ENCODE measurements around the gene SLC30A1. TPM values are rescaled to one million over a fixed set of nuclear protein-coding genes. Genes with fewer than 3 reads are reported as not detected.

SLC30A1 gene
- total RNA-seq, 4 donors from 2014 or later = 34.1 to 55.5 (median 45.2) TPM

DNA sequence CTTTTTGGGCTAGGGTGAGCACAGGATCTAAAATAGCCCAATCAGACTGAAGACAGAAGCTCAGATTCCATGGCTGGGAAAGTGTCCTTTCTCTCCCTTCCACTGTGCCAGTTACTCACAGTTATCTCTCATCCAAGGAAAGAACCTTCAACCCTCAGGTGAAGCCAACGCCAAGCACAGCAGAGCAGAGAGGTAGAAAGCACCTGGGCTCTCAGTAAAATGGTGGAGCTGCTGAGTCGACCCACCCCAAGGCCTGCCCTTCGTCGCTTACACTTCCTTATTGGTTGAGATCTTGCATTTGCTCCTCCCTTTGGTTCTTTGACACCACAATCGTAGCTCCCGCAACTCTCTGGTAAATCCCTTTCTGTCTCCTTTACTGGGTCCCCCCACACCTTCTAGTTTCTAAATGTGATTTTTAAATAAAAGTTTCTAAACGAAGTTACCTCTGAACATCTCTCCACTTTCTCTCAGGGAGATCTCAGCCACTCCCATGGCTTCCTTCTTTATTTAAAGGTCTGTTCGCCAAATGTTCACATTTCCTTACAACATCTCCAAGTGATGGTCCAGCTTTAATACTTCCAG is 27.5 kb upstream of the SLC30A1 start:
- 85 to 87% methylated on average over 8 of the region's 8 CpGs for WGBS, 2 donors
- intact Hi-C loops (cut with DNase I; ENCODE audit: low total_unique reads) = no loop called here
- no peak for DNase-seq (ENCODE audit: low spot score in 2 of 2)
- no peak overlapping the region for H3K4me3 ChIP-seq (ENCODE audit: low read depth, poor library complexity, severe bottlenecking)
- no peak for TF ChIP-seq POLR2A (IDR thresholded peaks at IDR 0.05)
- TF ChIP-seq, protein P1, sequence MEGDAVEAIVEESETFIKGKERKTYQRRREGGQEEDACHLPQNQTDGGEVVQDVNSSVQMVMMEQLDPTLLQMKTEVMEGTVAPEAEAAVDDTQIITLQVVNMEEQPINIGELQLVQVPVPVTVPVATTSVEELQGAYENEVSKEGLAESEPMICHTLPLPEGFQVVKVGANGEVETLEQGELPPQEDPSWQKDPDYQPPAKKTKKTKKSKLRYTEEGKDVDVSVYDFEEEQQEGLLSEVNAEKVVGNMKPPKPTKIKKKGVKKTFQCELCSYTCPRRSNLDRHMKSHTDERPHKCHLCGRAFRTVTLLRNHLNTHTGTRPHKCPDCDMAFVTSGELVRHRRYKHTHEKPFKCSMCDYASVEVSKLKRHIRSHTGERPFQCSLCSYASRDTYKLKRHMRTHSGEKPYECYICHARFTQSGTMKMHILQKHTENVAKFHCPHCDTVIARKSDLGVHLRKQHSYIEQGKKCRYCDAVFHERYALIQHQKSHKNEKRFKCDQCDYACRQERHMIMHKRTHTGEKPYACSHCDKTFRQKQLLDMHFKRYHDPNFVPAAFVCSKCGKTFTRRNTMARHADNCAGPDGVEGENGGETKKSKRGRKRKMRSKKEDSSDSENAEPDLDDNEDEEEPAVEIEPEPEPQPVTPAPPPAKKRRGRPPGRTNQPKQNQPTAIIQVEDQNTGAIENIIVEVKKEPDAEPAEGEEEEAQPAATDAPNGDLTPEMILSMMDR (IDR thresholded peaks at IDR 0.05) = no peak

DNA sequence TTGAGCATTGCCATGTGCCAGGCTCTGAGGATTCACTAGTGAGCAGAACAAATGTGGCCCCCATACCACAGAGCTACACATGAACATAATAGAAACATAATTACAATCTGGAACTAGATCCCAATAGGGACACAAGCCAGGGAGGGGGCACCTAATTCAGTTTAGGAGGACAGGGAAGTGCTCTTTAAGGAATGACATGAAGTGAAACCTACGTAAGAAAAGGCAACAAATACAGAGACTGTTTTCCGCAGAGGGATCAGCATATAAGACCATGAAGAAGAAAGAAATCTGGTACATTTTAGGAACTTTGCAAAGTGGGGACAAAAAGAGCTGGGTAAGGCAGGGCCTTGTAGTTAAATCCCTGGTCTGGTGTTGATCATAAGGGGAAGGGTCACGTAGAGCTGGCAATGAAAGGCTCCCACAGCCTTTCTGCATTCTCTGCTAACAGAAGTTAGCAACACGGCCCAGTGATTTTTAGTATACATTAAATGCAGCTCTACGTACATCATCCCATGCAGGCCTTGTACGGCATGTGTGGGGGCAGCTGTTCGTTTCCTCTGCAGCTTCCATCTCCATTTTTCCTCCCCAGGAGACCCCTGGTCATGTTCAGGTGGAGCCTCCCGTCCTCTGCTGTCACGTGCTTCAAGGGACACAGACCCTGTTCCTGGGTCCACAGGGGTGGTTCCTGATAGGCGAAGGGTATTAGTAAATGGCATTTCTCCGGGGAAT is 26.8 kb upstream of the SLC30A1 start:
- intact Hi-C loops (cut with DNase I; ENCODE audit: low total_unique reads) = no loop called here
- TF ChIP-seq POLR2A (IDR thresholded peaks at IDR 0.05) = no peak
- TF ChIP-seq, protein P1 (IDR thresholded peaks at IDR 0.05) = no peak
- no peak overlapping the region for H3K4me3 ChIP-seq (ENCODE audit: low read depth, poor library complexity, severe bottlenecking)
- WGBS, 2 donors = 91 to 94% methylated on average over 11 of the region's 11 CpGs
- no peak for DNase-seq (ENCODE audit: low spot score in 2 of 2)

DNA sequence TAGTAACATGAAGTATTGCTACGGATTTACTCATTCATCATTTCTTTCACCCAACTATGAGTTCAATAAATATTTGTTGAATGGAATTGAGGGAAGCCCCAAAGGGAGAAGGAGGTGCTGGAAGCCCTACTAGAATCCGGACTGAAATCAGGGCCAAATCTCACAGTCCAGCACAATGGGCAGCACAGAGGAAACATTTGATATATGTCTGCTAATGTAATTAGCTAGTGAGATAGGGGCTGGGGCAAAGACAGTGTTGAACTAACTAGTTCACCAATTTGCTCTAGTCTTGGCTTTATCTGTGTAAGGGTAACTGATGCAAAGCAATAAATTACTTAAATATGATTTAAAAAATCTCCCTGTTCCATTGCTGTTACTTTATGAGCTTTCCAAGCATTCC is 26.1 kb upstream of the SLC30A1 start:
- no peak for DNase-seq (ENCODE audit: low spot score in 2 of 2)
- no peak overlapping the region for H3K4me3 ChIP-seq (ENCODE audit: low read depth, poor library complexity, severe bottlenecking)
- WGBS, 2 donors = 93 to 96% methylated on average over 2 of the region's 2 CpGs
- TF ChIP-seq POLR2A (IDR thresholded peaks at IDR 0.05) = no peak
- TF ChIP-seq, protein P1 (IDR thresholded peaks at IDR 0.05) = no peak
- intact Hi-C loops (cut with DNase I; ENCODE audit: low total_unique reads) = no loop called here

DNA sequence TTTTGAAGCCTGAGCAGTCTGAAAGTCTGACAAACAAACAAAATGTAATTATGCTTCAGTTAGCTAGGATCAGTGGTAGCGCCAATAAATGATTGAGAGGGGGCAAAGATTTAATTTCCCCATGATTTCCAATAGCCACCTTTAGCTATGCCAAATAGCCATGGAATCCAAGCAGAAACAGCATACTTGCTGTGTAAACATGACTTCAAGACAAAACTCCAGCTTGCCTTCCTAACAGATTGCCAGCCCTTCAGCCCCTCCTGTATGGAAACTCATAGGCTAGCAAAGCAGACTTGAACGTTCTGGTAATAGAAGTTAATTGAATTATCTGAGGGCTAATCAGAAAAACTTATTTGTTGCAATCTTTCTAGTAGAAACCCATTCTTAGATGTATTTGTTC is 25.6 kb upstream of the SLC30A1 start:
- intact Hi-C loops (cut with DNase I; ENCODE audit: low total_unique reads) = no loop called here

DNA sequence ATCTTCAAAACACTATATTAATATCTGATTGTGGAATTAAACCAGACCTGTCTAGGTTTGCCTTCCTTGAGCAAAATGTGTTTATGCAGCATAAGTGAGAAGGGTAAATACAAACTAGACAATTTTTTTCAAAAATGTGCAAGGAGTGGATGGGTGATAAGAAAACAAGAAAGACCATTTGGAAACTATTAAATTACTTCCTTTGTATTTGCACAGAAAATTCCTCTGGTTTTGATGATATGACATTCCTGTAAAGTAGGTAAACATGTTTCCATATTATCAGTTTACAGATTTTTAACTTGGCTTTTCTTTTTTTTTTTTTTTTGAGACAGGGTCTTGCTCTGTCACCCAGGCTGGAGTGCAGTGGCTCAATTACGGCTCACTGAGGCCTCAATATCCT is 24.8 kb upstream of the SLC30A1 start:
- WGBS, 2 donors = 94 to 100% methylated on average over 1 of the region's 1 CpG
- no peak for DNase-seq (ENCODE audit: low spot score in 2 of 2)
- no peak for TF ChIP-seq POLR2A (IDR thresholded peaks at IDR 0.05)
- TF ChIP-seq, protein P1 (IDR thresholded peaks at IDR 0.05) = no peak
- H3K4me3 ChIP-seq (ENCODE audit: low read depth, poor library complexity, severe bottlenecking) = no peak overlapping the region
- intact Hi-C loops (cut with DNase I; ENCODE audit: low total_unique reads) = no loop called here

More for the DNA sequence above, 25.6 kb upstream of the SLC30A1 start:
- no peak for TF ChIP-seq POLR2A (IDR thresholded peaks at IDR 0.05)
- TF ChIP-seq, protein P1 (IDR thresholded peaks at IDR 0.05) = no peak
- WGBS, 2 donors = 73 to 90% methylated on average over 2 of the region's 2 CpGs
- no peak for DNase-seq (ENCODE audit: low spot score in 2 of 2)
- H3K4me3 ChIP-seq (ENCODE audit: low read depth, poor library complexity, severe bottlenecking) = no peak overlapping the region

Measured in lower leg skin (tissue), 4 donors.